ENCODE measurements around the gene C19orf12. TPM values are rescaled to one million over a fixed set of nuclear protein-coding genes. Genes with fewer than 3 reads are reported as not detected.

Gene C19orf12
- total and polyA plus RNA-seq, 2 of the 13 experiments (the other 11 are each of a cell fraction or from before 2014, with no cell fraction given): 17.7 to 34.4 TPM

GRCh38 chr19:29665215-29665825, 49.7 kb downstream of the C19orf12 start, which contains the start of gene PLEKHF1 (continued):
- no peak for TF ChIP-seq RELA (CRISPR knock-in tag; IDR thresholded peaks at IDR 0.05)
- no peak for TF ChIP-seq REXO4 (CRISPR knock-in tag; IDR thresholded peaks at IDR 0.05; ENCODE audit: borderline replicate concordance)
- no peak for TF ChIP-seq ESRRA (CRISPR knock-in tag; IDR thresholded peaks at IDR 0.05; ENCODE audit: low read depth)
- no peak for TF ChIP-seq PRMT3 (CRISPR knock-in tag; IDR thresholded peaks at IDR 0.05; ENCODE audit: borderline replicate concordance, low read depth)
- no peak for TF ChIP-seq SALL2 (CRISPR knock-in tag; IDR thresholded peaks at IDR 0.05)
- TF ChIP-seq ZNF790 (CRISPR knock-in tag; IDR thresholded peaks at IDR 0.05; ENCODE audit: borderline replicate concordance): no peak
- TF ChIP-seq, protein P1, sequence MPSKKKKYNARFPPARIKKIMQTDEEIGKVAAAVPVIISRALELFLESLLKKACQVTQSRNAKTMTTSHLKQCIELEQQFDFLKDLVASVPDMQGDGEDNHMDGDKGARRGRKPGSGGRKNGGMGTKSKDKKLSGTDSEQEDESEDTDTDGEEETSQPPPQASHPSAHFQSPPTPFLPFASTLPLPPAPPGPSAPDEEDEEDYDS (CRISPR knock-in tag; IDR thresholded peaks at IDR 0.05): no peak
- no peak for TF ChIP-seq ZKSCAN1 (IDR thresholded peaks at IDR 0.05; ENCODE audit: low read length)
- TF ChIP-seq ZNF121 (CRISPR knock-in tag; IDR thresholded peaks at IDR 0.05): no peak
- TF ChIP-seq PHF8 (CRISPR knock-in tag; IDR thresholded peaks at IDR 0.05): peak; percentile 68
- no peak for TF ChIP-seq ATRX (CRISPR knock-in tag; IDR thresholded peaks at IDR 0.05; ENCODE audit: borderline replicate concordance)
- TF ChIP-seq CBFB (CRISPR knock-in tag; IDR thresholded peaks at IDR 0.05): 0 out of 2 replicates have a peak, but pooled peaks have one; percentile 9
- no peak for TF ChIP-seq ZNF619 (CRISPR knock-in tag; IDR thresholded peaks at IDR 0.05)
- no peak for TF ChIP-seq FOSL1 (CRISPR knock-in tag; IDR thresholded peaks at IDR 0.05; ENCODE audit: borderline replicate concordance)
- no peak for TF ChIP-seq PHF5A (CRISPR knock-in tag; IDR thresholded peaks at IDR 0.05; ENCODE audit: low read depth, unreplicated experiment)
- no peak for TF ChIP-seq ZZZ3 (CRISPR knock-in tag; IDR thresholded peaks at IDR 0.05; ENCODE audit: borderline replicate concordance)
- TF ChIP-seq, protein P2, sequence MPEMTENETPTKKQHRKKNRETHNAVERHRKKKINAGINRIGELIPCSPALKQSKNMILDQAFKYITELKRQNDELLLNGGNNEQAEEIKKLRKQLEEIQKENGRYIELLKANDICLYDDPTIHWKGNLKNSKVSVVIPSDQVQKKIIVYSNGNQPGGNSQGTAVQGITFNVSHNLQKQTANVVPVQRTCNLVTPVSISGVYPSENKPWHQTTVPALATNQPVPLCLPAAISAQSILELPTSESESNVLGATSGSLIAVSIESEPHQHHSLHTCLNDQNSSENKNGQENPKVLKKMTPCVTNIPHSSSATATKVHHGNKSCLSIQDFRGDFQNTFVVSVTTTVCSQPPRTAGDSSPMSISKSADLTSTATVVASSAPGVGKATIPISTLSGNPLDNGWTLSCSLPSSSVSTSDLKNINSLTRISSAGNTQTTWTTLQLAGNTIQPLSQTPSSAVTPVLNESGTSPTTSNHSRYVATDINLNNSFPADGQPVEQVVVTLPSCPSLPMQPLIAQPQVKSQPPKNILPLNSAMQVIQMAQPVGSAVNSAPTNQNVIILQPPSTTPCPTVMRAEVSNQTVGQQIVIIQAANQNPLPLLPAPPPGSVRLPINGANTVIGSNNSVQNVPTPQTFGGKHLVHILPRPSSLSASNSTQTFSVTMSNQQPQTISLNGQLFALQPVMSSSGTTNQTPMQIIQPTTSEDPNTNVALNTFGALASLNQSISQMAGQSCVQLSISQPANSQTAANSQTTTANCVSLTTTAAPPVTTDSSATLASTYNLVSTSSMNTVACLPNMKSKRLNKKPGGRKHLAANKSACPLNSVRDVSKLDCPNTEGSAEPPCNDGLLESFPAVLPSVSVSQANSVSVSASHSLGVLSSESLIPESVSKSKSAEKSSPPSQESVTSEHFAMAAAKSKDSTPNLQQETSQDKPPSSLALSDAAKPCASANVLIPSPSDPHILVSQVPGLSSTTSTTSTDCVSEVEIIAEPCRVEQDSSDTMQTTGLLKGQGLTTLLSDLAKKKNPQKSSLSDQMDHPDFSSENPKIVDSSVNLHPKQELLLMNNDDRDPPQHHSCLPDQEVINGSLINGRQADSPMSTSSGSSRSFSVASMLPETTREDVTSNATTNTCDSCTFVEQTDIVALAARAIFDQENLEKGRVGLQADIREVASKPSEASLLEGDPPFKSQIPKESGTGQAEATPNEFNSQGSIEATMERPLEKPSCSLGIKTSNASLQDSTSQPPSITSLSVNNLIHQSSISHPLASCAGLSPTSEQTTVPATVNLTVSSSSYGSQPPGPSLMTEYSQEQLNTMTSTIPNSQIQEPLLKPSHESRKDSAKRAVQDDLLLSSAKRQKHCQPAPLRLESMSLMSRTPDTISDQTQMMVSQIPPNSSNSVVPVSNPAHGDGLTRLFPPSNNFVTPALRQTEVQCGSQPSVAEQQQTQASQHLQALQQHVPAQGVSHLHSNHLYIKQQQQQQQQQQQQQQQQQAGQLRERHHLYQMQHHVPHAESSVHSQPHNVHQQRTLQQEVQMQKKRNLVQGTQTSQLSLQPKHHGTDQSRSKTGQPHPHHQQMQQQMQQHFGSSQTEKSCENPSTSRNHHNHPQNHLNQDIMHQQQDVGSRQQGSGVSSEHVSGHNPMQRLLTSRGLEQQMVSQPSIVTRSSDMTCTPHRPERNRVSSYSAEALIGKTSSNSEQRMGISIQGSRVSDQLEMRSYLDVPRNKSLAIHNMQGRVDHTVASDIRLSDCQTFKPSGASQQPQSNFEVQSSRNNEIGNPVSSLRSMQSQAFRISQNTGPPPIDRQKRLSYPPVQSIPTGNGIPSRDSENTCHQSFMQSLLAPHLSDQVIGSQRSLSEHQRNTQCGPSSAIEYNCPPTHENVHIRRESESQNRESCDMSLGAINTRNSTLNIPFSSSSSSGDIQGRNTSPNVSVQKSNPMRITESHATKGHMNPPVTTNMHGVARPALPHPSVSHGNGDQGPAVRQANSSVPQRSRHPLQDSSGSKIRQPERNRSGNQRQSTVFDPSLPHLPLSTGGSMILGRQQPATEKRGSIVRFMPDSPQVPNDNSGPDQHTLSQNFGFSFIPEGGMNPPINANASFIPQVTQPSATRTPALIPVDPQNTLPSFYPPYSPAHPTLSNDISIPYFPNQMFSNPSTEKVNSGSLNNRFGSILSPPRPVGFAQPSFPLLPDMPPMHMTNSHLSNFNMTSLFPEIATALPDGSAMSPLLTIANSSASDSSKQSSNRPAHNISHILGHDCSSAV (CRISPR knock-in tag; IDR thresholded peaks at IDR 0.05; ENCODE audit: borderline replicate concordance): no peak
- no peak for TF ChIP-seq NCOR1 (IDR thresholded peaks at IDR 0.05; ENCODE audit: borderline replicate concordance, low read length)
- TF ChIP-seq AKAP8 (CRISPR knock-in tag; IDR thresholded peaks at IDR 0.05): no peak; the same call in 1 of the 2 replicates
- TF ChIP-seq ZFP36L1 (CRISPR knock-in tag; IDR thresholded peaks at IDR 0.05): no peak
- TF ChIP-seq, protein P3, sequence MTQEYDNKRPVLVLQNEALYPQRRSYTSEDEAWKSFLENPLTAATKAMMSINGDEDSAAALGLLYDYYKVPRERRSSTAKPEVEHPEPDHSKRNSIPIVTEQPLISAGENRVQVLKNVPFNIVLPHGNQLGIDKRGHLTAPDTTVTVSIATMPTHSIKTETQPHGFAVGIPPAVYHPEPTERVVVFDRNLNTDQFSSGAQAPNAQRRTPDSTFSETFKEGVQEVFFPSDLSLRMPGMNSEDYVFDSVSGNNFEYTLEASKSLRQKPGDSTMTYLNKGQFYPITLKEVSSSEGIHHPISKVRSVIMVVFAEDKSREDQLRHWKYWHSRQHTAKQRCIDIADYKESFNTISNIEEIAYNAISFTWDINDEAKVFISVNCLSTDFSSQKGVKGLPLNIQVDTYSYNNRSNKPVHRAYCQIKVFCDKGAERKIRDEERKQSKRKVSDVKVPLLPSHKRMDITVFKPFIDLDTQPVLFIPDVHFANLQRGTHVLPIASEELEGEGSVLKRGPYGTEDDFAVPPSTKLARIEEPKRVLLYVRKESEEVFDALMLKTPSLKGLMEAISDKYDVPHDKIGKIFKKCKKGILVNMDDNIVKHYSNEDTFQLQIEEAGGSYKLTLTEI (CRISPR knock-in tag; conservative IDR thresholded peaks at IDR 0.05): no peak
